Ovary (tissue), 3 donors: Measurements from ENCODE around the gene SLC25A25.

Experiments used
- CTCF ChIP-seq, 3 donors: fragments of 450-650 bp in 2 of 3; fragments of 200-600 bp in 1 of 3; IDR thresholded peaks; one replicate each; pipeline versions ENCODE4 v1.5.1 to v1.8.0; 2016 to 2022; ENCODE audit warnings: antibody characterized with exemption in 3 of 3, mild to moderate bottlenecking in 1 of 3
- EP300 ChIP-seq: sonication (generic); formaldehyde crosslinking; IDR thresholded peaks from one replicate; pipeline ENCODE4 v1.6.1; 2017; ENCODE audit warnings: antibody characterized with exemption
- POLR2A ChIP-seq: fragments of 450-650 bp; IDR thresholded peaks from one replicate; pipeline ENCODE4 v1.6.1; 2017; ENCODE audit warnings: antibody characterized with exemption, mild to moderate bottlenecking, moderate library complexity
- donor health status: DM: no; HTN: no; CAD: no.

GRCh38 chr9:128061275-128061960, 6.6 kb upstream of the SLC25A25 start:
- TF ChIP-seq CTCF (IDR thresholded peaks at IDR 0.05), result no peak
- TF ChIP-seq EP300, result no peak
- no peak for TF ChIP-seq POLR2A
